Smooth muscle cell (in vitro differentiated cells): ENCODE results near the gene BOD1L2. TPM values are rescaled to one million over a fixed set of nuclear protein-coding genes. Genes with fewer than 3 reads are reported as not detected.

Source experiments
- DNase-seq: peaks from one replicate; lab custom pipeline; 2025; ENCODE audit not compliant: unreplicated experiment; lab: John Stamatoyannopoulos, UW
- H2AFZ ChIP-seq: fragments of 200-600 bp; sonication (generic); 2 replicates; pipeline ENCODE4 v1.6.0; 2016; ENCODE audit warnings: antibody characterized with exemption, low read depth, mild to moderate bottlenecking
- H3F3A ChIP-seq: fragments of 200-600 bp; sonication (generic); 2 replicates; pipeline ENCODE4 v1.6.0; 2017; ENCODE audit warnings: antibody characterized with exemption, low read depth
- H3K27ac ChIP-seq: fragments of 200-600 bp; sonication (generic); 2 replicates; pipeline ENCODE4 v1.5.1; 2016; ENCODE audit warnings: low read depth, mild to moderate bottlenecking
- H3K27me3 ChIP-seq: fragments of 200-600 bp; sonication (generic); 2 replicates; pipeline ENCODE4 v1.6.1; 2016; ENCODE audit warnings: low read depth, mild to moderate bottlenecking
- H3K36me3 ChIP-seq: fragments of 200-600 bp; sonication (generic); 2 replicates; pipeline ENCODE4 v1.5.1; 2016; ENCODE audit warnings: low read depth
- H3K4me1 ChIP-seq: fragments of 200-600 bp; sonication (generic); 2 replicates; pipeline ENCODE4 v1.5.1; 2016; ENCODE audit warnings: low read depth
- H3K4me2 ChIP-seq: fragments of 200-600 bp; sonication (generic); 2 replicates; pipeline ENCODE4 v1.6.0; 2016; ENCODE audit warnings: mild to moderate bottlenecking
- H3K4me3 ChIP-seq: fragments of 200-600 bp; sonication (generic); 2 replicates; pipeline ENCODE4 v1.5.1; 2016; ENCODE audit warnings: mild to moderate bottlenecking
- H3K79me2 ChIP-seq: fragments of 200-600 bp; sonication (generic); 2 replicates; pipeline ENCODE4 v1.6.0; 2016; ENCODE audit warnings: low read depth, mild to moderate bottlenecking
- H3K9ac ChIP-seq: fragments of 200-600 bp; sonication (generic); 2 replicates; pipeline ENCODE4 v1.6.0; 2016; ENCODE audit warnings: low read depth
- H3K9me3 ChIP-seq: fragments of 200-600 bp; sonication (generic); replicated peaks from 2 replicates; pipeline ENCODE4 v1.5.1; 2016; ENCODE audit warnings: low read depth
- H4K20me1 ChIP-seq: fragments of 200-600 bp; sonication (generic); 2 replicates; pipeline ENCODE4 v1.6.0; 2016; ENCODE audit warnings: low read depth
- CTCF ChIP-seq: fragments of 200-600 bp; sonication (generic); IDR thresholded peaks from 2 replicates; pipeline ENCODE4 v1.5.1; 2017; ENCODE audit warnings: borderline replicate concordance, mild to moderate bottlenecking, antibody characterized with exemption; ENCODE audit not compliant: insufficient read depth, poor library complexity, severe bottlenecking
- WGBS: methylation state at CpG from one replicate; pipeline ENCODE4 v1.1.7; 2016; ENCODE audit warnings: low lambda C conversion rate; 5-methylcytosine and 5-hydroxymethylcytosine counted together
- polyA plus RNA-seq: library from polyadenylated mRNA; unstranded; fragments of >200 nt; fragmentation: Nextera tagmentation; extraction: Ambion mirVana; gene quantifications from 2 replicates; pipeline ENCODE4 v1.2.1, GENCODE V29; 2016
- total RNA-seq: library from RNA; depleted of rRNA; stranded (reverse); fragments of >200 nt; gene quantifications from 2 replicates; pipeline ENCODE4 v1.2.3, GENCODE V29; 2014

The BOD1L2 gene
- total and polyA plus RNA-seq, 2 experiments from 2014 or later: not detected

GRCh38 chr18:57141208-57142129, 5.4 kb upstream of the BOD1L2 start:
- H3K27me3 ChIP-seq: no peaks in the 10 kb centered on the region

GRCh38 chr18:57142324-57142723, 4.6 kb upstream of the BOD1L2 start:
- no peak overlapping the region for H3K4me3 ChIP-seq
- H3K9ac ChIP-seq: no peak overlapping the region
- no peak overlapping the region for H3K27ac ChIP-seq
- no peaks in the 10 kb centered on the region for H3K4me1 ChIP-seq
- no peaks in the 10 kb centered on the region for H3F3A ChIP-seq
- no peaks in the 10 kb centered on the region for H3K9me3 ChIP-seq
- no peak for DNase-seq
- no peaks in the 10 kb centered on the region for H3K36me3 ChIP-seq
- H2AFZ ChIP-seq: no peak overlapping the region
- no peak for TF ChIP-seq CTCF
- no peaks in the 10 kb centered on the region for H3K79me2 ChIP-seq
- H3K4me2 ChIP-seq: no peak overlapping the region
- H4K20me1 ChIP-seq: no peaks in the 10 kb centered on the region
- H3K27me3 ChIP-seq: no peaks in the 10 kb centered on the region

More at GRCh38 chr18:57141208-57142129, 5.4 kb upstream of the BOD1L2 start:
- Histone ChIP-seq H3K9me3 (no peaks in the 10 kb centered on the region), H3K36me3 (no peaks in the 10 kb centered on the region), H3K27ac (no peak overlapping the region), H3K4me3 (no peak overlapping the region), H3K4me2 (no peak overlapping the region), H3K9ac (no peak overlapping the region), H4K20me1 (no peaks in the 10 kb centered on the region), H3K79me2 (no peaks in the 10 kb centered on the region), H3F3A (no peaks in the 10 kb centered on the region), H3K4me1 (no peaks in the 10 kb centered on the region), H2AFZ (no peak overlapping the region)
- WGBS: 88% methylated on average over 10 of the region's 10 CpGs
- DNase-seq: no peak
- TF ChIP-seq CTCF: no peak

- no peak overlapping the region for H3K9ac ChIP-seq
- no peaks in the 10 kb centered on the region for H3K4me1 ChIP-seq
- 68% methylated on average over 1 of the region's 1 CpG for WGBS
- no peak overlapping the region for H3K4me2 ChIP-seq
- no peak overlapping the region for H3K4me3 ChIP-seq
- TF ChIP-seq CTCF: no peak
- H3K27me3 ChIP-seq: no peaks in the 10 kb centered on the region
- no peak overlapping the region for H2AFZ ChIP-seq
- no peaks in the 10 kb centered on the region for H3F3A ChIP-seq
- H3K27ac ChIP-seq: no peak overlapping the region
- H4K20me1 ChIP-seq: no peaks in the 10 kb centered on the region
- no peaks in the 10 kb centered on the region for H3K9me3 ChIP-seq
- no peaks in the 10 kb centered on the region for H3K36me3 ChIP-seq
- no peaks in the 10 kb centered on the region for H3K79me2 ChIP-seq
- no peak for DNase-seq
Observed at GRCh38 chr18:57143265-57143664, 3.6 kb upstream of the BOD1L2 start.

GRCh38 chr18:57148263-57148662, 1.4 kb downstream of the BOD1L2 start:
- Histone ChIP-seq H4K20me1 (no peaks in the 10 kb centered on the region), H3K4me3 (no peak overlapping the region), H3K36me3 (no peaks in the 10 kb centered on the region), H3K27me3 (no peaks in the 10 kb centered on the region), H2AFZ (no peak overlapping the region), H3K27ac (no peak overlapping the region), H3K9ac (no peak overlapping the region), H3K4me1 (peaks cover 29% of the 10 kb centered on the region), H3K4me2 (no peak overlapping the region), H3F3A (no peaks in the 10 kb centered on the region), H3K79me2 (no peaks in the 10 kb centered on the region), H3K9me3 (no peaks in the 10 kb centered on the region)
- DNase-seq: no peak
- 94% methylated on average over 1 of the region's 1 CpG for WGBS
- TF ChIP-seq CTCF: no peak
